NCI-H146 treated with DMSO at 0.1 percent for 48 hours (cell line): ENCODE data around the gene FEN1.

Experiments
- DNase-seq: peaks from one replicate; lab custom pipeline; 2025; ENCODE audit not compliant: unreplicated experiment; lab: John Stamatoyannopoulos, UW

FEN1 gene, protein sequence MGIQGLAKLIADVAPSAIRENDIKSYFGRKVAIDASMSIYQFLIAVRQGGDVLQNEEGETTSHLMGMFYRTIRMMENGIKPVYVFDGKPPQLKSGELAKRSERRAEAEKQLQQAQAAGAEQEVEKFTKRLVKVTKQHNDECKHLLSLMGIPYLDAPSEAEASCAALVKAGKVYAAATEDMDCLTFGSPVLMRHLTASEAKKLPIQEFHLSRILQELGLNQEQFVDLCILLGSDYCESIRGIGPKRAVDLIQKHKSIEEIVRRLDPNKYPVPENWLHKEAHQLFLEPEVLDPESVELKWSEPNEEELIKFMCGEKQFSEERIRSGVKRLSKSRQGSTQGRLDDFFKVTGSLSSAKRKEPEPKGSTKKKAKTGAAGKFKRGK

DNA sequence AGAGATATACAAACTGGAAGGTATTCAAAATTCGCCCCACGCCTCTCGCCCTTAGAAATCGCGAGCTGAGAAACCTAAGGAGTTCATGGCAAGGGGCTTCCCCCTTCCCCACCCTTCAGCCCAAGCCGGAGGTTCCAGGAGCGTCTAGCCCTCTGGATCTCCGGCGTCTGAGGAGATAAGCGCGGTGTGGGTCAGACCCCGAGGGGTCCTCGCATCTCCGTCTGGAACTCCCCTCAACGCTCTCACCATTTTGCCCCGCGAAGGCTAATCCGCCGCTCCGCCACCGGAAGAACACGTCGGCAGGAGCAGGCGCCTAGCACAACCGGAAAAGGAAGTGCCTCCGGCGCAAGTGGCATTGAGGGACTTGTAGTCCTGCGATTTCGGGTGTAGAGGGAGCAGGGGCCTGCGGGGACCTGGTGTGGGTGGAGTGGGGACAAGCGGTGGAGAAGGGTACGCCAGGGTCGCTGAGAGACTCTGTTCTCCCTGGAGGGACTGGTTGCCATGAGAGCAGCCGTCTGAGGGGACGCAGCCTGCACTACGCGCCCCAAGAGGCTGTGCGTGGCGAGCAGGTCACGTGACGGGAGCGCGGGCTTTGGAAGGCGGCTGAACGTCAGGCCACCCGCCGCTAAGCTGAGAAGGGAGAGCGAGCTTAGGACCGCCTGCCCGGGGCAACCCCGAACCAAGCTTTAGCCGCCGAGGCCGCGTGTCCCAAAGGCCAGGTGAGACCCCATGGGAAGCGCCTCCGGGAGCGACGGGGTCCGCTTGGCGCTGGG, at the start of gene FEN1, which contains the start of gene TMEM258:
Gene FEN1, plus strand, starts transcription at position 602 of the 773 bp plus-strand sequence. CDS start 2,451 bp downstream, outside the sequence.
Gene TMEM258, minus strand, starts transcription at position 290 of the 773 bp plus-strand sequence. Its CDS starts 41 bp downstream, at position 249.
- peak; percentile 89 for DNase-seq

DNA sequence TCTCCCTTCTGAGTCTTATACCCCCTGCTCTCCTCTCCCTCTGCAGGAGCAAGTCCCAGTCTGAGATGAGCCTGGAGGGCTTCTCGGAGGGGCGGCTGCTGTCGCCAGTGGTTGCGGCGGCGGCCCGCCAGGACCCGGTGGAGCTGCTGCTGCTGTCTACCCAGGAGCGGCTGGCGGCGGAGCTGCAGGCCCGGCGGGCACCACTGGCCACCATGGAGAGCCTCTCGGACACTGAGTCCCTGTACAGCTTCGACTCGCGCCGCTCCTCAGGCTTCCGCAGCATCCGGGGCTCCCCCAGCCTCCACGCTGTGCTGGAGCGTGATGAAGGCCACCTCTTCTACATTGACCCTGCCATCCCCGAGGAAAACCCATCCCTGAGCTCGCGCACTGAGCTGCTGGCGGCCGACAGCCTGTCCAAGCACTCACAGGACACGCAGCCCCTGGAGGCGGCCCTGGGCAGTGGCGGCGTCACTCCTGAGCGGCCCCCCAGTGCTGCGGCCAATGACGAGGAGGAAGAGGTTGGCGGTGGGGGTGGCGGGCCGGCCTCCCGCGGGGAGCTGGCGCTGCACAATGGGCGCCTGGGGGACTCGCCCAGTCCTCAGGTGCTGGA, 49.1 kb upstream of the FEN1 start:
- no peak for DNase-seq

DNA sequence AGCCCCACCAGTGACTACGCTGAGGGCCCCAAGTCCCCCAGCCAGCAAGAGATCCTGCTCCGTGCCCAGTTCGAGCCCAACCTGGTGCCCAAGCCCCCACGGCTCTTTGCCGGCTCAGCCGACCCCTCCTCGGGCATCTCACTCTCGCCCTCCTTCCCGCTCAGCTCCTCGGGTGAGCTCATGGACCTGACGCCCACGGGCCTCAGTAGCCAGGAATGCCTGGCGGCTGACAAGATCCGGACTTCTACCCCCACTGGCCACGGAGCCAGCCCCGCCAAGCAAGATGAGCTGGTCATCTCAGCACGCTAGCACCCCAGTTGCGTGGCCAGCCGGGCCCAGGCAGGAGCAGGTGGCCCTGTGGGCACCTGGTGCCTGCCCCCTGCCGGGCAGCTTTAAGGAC, 48.5 kb upstream of the FEN1 start:
- DNase-seq = no peak

DNA sequence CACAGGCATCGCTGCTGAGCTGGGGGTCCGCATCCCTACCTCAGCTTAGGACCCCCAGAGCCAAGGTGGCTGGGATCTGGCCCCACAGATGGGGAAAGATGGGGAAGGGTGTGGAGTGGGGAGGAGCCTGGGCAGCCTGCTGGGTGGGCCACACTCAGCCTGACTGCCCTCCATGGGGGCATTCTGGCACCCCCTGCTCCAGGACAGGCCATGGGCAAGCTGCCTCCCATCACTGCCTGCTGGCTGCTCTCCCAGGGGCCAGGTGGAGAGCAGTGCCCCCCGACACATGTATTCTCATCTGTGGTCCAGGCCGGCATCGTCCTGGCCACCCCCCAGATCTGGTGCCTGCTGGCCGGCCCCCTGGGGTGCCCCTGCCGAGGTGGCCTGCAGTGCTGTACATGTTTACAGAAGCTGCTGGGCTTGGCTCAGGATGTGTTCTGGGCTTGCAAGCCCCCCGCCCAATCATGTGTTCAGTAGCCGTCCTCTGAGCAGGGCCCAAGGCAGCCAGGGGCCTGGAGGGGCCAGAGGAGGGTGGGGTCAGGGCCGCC, 48.0 kb upstream of the FEN1 start:
- no peak for DNase-seq

DNA sequence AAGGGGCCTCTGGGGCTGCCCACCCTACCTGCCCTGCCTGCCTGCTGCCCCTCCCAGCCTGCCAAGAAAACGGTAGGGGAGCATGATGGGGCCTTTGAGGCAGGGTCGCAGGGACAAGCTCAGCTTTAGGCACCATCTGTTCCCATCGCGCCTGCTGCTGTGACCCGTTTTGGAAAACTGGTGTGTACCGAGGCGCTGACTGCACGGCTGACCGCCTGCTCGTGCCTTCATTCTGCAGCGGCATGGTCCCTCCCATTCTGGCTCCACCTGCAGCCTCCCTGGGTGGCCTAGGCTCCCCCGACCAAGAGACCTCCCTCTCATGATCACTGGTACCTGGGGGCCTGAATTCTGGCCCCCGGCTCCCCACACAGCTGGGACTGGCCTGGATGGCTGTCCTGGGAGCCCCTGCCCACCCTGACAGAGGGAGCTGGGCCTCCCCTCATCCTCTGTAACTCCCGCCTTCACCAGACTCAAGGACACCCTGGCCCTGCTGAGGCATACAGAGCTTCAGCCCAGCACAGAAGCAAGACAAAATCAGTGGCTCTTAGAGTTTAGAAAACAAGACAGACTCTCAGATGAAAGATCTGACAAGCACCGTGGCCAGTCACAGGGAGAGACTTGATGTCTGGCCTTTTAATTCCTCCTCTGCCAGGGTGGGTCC, 46.8 kb upstream of the FEN1 start:
- DNase-seq = no peak

DNA sequence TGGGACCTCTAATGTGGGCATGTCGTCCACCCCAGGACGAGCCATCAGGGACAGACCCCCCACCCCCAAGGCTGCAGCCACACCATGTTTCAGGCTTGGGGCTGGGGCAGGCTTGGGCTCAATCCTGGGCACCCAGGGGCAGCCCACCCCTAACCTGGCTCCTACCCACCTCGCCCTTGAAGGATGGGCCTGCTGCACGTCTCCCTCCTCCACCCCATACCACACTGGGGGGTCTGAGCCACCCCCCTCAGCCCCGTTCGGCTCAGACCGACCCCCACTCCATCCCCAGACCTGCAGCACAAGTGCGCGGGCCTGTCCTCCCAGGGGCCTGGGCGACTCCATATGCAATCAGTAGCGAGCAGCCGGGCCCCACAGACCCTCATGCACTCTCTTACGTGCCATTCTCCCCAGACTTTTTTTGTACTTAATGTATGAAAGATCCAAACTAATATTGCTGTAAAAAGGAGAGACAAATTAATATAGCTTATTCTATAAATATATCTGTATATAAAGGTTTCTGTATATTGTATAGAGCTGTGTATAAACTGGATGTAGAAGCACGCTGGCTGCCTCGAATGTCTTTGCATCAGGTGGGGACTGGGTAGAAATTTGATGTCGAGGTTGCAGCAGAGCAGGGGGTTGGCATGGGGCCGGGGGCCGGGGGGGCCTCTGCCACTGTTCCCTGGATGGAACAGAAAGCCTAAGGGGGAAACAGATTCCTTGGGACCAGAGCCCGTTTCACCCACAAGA, 46.1 kb upstream of the FEN1 start:
- DNase-seq = no peak

DNA sequence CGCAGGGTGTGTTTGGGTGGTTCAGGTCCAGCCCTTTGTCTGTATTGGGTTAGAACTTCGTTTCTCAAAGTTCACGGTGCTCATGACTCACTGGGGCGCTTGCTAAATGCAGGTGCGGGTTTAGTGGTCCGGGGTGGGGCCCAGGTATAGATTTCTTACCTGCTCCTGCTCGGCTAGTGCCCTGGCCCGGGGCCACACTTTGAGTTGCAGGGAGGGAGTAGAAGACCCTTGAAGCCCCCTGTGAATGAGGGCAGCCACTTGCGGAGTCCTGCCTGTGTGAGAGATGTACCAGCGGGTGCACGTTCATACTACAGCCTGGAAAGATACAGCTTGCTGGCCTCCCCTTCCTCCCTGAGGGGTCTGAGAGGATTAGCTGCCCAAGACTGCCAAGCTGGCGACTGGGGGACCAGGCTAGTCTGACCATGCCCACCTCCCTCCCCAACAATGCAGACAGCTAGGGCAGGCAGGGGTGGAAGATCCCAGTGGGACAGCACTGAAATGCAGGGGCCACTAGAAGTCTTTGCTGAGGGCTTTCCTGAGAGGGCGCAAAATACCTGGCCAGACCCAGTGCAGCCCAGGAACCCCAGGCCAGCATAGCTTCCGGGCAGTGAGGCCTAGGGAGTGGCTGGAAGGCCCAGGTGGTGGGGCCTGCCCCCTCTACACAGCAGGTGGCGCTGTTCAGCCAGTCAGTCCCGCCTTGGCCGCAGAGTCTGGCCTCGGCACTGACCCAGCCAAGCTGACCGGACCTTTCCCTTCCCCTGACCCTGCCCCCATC, 45.3 kb upstream of the FEN1 start:
- DNase-seq = peak; percentile 39

DNA sequence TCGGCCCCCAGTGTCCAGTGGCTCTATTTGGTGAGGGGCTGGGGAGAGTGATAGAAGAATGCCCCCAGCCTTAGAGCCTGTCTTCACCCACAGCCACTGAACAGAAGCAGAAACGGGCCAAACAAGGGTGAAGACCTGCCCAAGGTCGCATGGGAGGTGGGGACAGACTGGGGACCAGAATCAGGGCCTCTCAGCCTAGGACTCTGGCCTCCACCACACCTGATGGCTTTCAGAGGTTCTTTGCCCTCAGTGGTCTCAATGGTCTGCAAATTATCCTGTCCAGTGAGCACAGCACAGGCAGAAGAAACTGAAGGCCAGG, 44.8 kb upstream of the FEN1 start:
- no peak for DNase-seq

DNA sequence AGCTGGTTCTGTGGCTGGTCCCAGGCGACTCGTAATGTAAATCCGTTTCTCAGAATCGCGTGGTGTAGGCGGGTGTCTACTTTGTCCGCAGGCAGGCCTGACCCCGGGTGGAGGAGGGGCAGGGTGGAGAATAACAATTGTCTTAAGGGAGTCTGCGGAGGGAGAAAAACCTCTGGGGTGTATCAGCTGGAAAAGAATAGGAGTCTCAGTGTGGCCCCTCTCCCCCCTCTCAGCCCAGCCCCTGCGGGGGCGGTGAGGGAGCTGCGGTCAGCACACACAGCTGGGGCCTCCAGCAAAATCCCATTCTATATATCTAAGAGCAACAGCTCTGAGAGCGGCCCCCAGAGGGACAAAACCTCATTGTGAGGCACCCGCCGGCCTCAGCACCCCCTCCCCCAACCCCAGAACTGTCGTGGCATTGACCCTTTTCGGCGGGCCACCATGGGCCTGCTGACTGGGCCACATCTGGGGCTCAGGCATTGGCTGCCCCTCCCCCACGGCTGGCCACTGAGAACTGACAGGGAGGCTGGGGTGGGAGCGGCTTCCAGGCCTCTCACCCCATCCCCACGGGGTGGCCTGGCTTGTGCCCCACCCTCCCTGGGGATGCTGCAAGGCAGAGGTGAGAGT, 43.0 kb upstream of the FEN1 start:
- no peak for DNase-seq

DNA sequence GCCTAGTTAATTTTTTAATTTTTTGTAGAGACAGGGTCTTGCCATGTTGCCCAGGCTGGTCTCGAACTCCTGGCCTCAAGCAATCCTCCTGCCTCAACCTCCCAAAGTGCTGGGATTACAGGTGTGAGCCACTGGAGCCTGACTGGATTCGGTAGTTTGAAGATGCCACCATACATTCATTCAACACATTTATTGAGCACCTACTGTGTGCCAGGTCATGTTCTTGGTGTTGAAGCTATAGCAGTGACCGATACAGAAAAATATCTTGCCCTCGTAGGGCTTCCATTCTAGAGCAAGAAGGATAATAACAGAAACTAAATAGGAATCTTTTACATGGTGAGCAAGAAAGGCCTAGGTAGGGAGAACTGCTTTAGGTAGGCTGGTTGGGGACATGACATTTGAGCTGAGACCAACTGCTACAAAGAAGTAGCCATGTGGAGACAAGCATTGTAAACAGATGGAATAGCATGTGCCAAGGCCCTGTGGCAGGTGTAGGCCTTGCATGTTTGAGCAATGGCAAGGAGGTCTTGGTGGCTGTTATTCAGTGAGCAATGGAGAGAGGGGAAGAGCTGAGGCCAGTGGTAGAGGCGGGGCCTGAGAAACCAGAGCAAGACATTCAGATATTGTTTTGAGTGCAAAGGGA, 42.0 kb upstream of the FEN1 start:
- DNase-seq = no peak

DNA sequence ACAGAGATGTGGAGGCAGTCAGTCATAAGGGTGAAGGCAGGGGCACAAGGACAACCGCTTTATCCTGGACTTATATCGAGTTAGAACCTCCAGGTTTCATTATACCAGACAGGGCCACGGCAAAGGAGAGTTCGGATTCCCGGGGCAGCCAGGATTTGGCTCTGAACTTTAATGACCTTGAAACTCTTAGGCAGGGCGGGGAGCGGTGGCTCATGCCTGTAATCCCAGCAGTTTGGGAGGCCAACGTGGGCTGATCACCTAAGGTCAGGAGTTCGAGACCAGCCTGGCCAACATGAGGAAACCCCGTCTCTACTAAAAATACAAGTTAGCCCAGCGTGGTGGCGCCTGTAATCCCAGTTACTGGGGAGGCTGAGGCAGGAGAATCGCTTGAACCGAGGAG, 41.3 kb upstream of the FEN1 start:
- DNase-seq = no peak

DNA sequence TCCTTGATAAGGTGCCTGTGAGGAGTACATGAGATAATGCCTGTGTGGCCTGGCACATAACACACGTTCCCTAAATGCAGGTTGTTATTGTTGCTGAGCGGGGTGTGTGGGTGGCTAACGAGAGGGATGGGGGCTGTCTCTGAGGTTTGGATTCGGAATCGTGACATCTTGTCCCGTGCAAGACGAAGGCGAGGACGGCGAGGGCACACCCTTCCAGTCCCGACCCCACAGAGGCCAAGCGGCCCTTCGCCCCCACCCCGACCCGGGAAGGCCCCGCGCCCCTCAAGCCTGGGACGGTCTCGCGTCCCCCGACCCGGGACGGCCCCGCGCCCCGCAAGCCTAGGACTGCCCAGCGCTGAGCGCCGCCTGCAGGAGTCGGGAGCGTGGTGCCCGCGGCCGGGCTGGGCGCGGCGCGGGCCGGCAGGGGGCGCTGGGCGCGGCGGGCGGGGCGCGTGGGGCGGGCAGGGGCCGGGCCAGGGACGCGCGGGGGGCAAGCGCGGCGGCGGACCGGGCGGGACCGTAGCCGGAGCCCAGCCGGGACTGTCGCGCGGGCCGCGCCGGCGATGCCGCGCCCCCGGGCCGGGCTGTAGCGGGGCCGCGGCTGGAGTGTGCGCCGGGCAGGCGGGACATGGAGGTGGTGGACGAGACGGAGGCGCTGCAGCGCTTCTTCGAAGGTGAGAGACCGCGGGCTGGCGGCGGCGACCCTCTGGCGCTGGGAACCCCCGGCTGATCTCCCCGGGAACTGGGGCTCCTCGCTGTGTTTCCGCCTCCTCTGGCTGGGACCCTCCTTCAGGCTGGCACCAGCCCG, 40.4 kb upstream of the FEN1 start, which contains the start of gene MYRF:
Gene MYRF, plus strand, starts transcription at position 520 of the 808 bp plus-strand sequence. Its CDS starts 109 bp downstream, at position 629.
- DNase-seq = no peak

DNA sequence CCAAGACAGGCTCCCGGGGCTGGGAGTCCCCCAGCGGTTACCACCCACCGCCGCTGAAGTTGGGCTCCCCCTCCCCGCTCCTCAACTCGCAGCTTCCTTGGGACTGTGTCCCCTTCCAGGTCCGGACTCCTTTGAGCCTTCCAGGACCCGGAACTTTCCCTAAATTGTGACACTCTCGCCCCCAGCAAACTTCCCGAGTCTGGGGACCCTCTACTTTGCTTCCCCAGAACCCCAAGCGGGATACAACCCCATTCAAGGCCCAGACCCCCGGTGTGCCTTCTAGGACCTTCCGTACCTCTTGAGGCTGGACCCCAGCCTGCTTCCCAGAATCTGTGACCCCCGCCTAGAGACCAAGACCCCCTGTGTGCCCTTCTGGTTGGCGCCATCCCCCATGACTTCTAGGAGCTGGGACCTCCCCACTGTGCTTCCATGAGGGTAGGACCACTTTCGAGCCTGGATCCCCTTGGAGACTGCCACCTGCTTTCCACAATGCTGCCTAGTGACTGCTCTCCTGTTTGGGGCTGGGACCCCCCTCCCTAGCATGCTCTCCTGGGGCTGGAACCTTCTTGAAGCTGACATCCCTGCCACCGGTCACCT, 39.7 kb upstream of the FEN1 start:
- no peak for DNase-seq

DNA sequence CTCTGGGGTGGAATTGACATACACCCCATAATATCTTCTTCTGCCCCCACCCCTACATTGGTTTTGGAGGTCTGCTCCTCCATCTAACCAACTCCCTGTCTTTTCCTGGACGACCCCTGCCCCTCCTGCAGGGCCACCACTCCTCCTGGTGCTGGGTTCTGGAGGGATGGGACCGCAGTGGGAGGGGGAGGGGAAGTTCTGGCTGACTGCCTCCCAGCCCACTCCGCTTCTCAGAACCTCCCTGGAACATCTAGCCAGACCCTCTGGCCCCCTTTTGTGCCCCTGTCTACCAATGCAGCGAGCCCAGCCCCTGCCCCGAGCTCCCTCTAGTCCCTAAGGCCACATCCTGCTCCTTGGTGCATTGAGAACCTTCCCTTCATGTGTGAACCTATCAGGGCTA, 39.0 kb upstream of the FEN1 start:
- no peak for DNase-seq

DNA sequence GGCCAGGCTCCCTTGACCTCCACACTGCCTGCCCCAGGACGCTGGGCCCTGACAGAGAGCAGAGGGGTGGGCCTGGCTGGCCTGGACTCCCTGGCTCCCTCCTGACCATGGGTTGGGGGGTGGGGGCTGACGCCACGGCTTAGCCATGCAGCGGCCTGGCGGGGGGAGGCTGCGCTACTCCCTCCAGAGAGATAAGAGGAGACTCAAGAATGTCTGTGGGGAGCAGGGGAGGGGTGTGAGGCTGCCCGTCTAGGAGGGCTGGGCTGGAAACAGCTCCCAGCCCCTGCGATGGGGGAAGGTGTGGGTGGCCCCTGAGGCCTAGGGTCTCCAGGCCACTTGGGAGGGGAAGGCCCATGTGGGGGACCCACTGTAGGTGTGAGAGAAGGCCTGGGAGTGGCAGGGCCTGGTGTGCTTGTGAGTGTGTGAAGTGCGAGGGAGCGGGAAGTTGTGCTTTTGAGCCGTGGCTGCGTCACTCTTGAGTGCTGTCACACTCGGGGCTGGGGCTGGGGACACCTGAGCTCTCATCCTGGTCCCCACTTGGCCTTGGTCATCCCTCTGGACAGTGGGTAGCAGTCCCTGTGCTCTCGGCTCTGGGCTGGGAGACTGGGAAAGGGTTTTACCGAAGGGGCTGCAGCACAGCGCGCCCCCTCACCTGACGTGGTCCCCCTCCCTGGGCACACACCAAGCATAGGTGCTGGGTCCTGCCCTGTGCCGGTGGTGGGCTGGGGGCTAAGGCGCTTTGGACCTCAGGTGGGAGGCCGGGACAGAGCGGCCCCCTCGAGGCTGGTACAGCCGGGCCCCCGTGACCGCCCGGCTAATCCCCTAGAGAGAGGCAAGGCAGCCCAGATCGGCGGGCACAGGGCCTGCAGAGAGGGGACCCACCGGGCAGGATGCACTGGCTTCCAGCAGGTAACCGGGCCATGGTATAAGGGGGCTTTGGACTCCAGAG, 37.9 kb upstream of the FEN1 start:
- no peak for DNase-seq

DNA sequence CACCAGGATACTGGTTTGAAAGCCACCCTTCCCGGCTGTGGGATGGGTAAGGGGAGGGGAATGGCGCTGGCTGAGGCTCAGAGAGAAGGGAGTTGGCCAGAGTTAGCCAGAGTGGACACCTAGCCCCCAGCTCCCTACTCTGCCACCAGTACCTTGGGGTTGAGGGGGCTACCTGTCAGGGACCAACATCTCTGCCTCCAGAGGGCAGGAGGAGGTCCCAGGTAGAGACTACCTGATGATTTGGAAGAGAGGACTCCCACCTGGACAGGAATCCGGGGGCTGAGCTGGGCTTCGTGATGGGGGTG, 36.6 kb upstream of the FEN1 start:
- no peak for DNase-seq
